GM21515 (cell line): ENCODE data around the gene KLRC2.
"Not testable (repeated sequence)": the region's sequence is repeated elsewhere in the genome, so short reads cannot be mapped to it uniquely, and the experiment has no call there.

ENCODE experiments used
- ATAC-seq: cut with Tn5 transposase; IDR thresholded peaks from one replicate; pipeline ENCODE4 v1.9.1; 2021; ENCODE audit not compliant: unreplicated experiment

Gene KLRC2

DNA sequence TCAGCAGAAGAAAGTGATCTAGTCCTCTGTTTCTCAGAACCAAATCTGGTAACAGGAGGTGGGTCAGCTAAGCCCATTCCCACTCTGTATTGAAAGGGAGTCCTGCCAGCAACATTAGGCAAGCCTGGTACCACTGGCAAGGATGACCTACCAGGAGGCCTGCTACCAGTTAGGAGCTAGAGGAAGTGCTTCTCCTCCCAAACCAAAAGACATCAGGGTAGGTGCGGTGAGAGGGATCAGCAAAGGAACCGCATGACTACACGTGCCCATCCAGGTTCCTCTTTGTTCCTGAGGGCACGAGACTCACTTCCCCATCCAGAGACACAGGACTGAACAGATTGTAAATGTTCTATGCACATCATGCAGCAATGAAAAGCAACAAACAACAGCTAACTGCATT is 29.1 kb downstream of the KLRC2 start:
- ATAC-seq: no peak

DNA sequence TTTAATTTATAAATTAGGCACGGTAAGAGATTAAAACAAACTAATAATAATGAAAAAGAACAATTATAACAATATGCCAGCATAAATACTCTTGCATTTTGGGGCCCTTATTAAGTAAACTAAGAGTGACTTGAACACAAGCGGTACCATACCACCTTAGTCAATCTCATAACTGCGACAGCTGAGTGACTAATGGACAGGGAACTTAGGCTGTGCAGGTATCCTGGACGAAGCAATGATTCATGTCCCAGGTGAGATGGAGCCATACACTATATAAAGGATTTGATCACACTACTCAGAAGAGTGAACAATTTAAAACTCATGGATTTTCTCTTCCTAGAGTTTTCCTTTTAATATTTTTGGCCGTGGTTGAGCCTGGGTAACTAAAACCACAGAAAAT is 30.5 kb downstream of the KLRC2 start:
- ATAC-seq: no peak

DNA sequence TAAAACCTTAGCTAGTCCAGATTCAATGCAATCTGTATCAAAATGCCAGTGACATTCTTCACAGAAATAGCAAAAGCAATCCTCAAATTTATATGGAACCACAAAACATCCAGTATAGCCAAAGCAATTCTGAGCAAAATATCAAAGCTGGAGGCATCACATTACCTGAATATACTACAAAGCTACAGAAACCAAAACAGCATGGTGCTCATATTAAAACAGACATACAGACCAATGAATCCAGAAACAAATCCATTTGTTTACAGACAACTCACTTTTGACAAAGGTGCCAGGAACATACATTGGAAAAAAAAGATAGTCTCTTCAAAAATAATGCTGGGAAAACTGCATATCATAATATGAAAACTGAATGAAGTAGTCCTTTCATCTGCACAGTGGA is 31.0 kb downstream of the KLRC2 start:
- no peak for ATAC-seq

DNA sequence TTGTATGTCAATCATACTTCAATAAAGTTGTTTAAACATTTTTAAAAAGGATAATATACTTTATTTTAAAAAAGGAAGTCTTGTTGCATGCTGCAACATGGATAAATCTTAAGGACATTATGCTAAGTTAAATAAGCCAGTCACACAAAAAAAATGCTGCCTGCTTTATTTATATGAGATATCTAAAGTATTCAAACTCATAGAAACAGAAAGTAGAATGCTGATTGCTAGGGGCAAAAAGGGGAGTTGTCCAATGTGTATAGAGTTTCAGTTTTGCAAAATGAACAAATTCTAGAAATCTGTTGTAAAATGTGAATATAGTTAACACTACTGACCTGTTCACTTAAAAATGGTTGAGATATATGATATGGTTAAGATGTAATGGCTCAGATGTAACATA is 35.0 kb downstream of the KLRC2 start:
- no peak for ATAC-seq

DNA sequence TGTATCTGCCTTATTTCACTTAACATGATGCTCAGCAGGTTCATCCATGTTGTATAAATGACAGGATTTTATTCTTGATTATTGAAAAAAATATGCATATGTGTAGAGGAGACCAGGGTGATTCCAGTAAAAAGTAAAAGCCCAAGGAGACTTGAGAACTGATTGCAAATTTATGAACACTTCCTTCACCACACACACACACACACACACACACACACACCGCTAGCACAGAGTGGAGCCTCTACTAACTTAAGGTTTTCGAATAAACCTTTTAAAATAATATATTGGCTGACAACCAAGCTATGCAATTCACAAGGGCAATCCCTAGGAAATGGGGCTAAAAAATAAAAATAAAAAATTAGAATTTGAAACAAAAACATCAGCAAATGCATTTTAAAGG is 37.6 kb downstream of the KLRC2 start:
- ATAC-seq: no peak

DNA sequence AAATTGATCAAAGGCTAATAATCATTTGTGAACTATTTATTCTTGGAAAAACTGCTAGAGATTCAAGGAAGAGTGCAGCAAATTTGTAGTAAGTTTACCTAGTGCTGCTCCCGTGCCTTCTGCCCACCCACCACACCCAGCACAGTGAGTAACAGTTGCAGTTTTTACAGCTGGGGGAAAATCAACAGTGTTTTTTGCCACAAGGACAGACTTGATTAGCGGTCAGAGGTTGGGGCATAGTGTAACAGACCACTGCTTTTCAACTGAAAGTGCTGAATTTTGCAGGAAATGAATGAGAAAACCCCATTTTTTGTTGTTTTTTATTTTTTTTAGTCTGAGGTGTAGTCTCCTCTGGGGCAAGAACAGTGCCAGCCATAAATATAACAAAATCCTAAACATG is 38.5 kb downstream of the KLRC2 start:
- ATAC-seq: no peak

DNA sequence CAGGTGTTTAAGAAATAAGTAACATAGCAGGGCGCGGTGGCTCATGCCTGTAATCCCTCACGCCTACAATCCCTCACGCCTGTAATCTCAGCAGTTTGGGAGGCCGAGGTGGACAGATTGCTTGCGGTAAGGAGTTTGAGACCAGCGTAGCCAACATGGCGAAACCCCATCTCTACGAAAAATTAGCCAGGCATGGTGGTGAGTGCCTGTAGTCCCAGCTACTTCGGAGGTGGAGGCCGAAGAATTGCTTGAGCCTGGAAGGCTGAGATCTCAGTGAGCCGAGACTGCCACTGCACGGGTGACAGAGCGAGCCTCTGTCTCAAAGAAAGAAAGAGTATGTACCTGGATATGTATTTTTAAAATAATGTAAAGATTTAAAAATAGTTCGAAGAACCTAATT is 39.6 kb downstream of the KLRC2 start:
- ATAC-seq: not testable (repeated sequence)

DNA sequence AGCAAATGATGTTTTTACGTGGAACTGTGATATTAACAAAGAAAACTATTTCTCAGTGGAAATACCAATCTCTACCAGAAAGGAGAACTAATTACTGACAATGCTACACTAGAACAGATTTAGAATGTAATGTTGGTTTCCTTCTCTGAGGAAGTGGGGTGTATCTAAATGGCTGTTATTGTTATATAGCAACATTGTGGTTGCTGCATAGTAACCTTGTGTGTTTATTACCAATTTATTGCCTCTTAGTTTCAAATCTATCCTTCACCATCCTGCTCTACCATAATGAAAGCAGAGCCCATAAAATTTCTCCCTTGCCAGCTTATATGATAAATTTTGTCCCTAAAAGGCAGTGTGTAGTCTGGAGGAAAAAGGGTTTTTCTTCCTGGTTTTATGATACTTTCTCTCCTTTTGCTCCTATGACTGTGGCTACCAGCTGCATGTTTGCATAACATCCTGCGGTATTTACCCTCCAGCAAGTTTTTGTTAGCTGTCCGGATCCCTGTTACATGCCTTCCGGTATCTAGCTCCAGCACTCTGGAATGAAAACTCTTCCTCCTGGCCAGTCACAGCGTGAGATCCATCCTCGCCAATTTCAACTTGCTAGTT is 40.3 kb downstream of the KLRC2 start:
- ATAC-seq: peak; percentile 68

DNA sequence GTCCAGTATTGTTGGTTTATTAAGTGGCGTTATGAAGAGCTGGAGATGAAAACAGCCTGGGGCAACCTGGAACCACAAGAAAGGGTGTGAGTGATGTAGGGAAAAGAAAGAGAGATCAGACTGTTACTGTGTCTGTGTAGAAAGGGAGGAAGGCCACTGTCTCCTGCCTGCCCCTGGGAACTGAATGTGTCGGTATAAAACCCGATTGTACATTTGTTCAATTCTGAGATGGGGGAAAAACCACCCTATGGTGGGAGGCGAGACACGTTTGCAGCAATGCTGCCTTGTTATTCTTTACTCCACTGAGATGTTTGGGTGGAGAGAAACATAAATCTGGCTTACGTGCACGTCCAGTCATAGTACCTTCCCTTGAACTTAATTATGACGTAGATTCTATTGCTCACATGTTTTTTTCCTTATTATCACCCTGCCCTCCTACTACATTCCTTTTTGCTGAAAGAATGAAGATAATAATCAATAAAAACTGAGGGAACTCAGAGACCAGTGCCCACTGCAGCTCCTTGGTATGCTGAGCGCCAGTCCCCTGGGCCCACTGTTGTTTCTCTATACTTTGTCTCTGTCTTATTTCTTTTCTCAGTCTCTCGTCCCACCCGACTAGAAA is 41.2 kb downstream of the KLRC2 start:
- not testable (repeated sequence) for ATAC-seq

DNA sequence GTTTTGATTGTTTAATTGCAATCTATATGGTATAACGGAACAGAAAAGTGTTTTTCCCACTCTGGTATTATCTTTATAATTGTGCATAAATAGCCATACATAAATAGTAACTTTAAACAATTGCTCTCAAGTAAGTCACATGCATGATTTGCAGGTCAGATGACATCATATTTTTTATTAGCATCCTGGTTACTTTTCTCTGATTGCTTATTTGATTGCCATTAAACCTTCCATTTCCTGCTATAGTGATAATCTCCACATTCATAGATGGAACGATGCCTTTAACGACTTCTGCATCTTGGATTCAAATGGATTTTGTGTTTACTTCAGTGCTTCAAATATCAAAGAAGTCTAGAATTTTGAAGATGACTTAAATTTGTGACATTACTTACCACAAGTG is 42.5 kb downstream of the KLRC2 start:
- ATAC-seq: no peak

DNA sequence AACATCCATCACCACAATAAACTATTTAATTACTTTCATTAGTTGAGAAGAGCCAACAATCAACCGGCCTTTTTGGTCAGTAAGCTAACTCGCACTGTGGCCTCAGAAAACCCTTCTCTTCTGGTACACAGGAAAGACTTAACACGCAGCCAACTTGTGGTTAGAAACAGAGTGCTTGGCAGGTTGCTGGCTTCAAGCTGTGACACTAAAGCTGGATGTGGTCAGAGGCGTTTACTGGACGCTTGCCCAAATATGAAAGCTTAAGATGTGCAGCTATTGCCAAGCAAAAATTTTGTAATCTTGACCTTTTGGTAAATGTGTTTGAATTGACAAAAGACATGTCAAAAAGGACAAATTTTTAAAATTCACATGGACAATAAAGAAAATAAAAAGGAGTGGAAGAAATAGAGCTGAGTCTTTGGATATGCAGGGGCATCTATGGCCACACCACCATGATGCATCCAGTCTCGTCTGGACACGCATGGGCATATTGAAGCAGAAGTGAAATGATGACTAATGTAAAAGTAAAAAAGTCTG is 43.3 kb downstream of the KLRC2 start:
- peak; percentile 53 for ATAC-seq

DNA sequence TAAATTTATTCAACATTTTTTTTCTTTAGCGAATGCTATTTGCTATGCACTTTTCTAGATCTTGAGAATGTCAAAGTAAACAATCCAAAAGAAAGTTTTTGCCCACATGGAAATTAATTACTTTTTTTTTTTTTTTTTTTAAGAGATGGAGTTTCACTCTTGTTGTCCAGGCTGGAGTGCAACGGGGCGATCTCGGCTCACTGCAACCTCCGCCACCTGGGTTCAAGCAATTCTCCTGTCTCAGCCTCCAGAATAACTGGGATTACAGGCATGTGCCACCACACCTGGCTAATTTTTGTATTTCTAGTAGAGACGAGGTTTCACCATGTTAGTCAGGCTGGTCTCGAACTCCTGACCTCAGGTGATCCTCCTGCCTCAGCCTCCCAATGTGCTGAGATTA is 44.8 kb downstream of the KLRC2 start:
- ATAC-seq: not testable (repeated sequence)

DNA sequence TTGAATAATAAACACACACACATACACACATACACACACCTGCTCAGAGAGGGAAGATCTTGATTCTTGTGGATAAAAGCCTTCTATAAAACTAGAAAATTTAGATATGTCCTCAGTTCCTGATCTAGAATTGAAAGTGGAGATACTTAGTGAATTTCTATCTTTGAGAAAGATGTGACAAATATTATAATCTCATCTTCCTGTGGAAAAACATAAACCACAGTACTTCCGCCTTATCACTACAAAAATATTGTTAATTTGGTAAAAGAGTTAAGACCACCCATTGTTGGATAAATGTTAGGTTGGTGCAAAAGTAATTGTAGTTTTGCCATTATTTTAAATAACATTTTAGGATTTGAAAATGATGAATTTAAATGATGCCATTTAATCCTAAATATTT is 45.9 kb downstream of the KLRC2 start, which contains the start of gene KLRK1:
TSS of gene KLRK1 (minus strand) at position 138 of the 400 bp plus-strand sequence. CDS start 1,231 bp downstream, outside the sequence.
- no peak for ATAC-seq

DNA sequence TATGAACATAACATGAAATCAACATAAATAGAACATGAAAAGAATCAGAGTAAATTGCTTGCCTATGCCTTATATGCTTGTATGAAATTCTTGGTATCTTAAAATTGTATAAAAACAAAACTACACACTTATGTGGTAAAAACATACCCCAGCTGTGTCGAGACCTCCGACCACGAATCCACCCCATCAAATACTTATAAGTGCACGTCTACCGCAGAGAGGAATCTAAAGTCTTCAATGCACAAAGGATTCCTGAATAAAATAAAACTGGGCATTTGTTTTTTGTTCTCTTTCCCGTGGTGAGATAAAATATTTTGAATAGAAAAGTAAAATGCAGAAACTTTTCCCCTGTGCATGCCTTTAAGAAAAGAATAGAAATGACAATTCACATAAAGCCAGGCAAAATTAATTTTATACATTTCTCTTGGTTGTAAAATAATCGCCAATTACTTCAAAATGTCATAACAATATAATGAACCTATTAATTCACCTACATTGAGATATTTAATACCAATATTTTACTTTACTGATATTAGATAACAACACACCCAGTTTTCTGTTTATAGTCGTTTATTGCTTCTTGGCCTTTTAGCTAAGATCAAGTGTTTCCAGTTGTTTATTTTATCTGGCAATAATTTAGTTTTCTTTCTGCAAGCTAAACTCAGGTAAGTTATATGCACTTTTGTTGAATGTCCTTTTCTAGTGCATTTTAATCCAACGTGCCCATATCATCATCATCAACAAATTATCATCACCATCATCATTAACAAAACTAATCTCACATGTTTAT is 47.0 kb downstream of the KLRC2 start:
- no peak for ATAC-seq

DNA sequence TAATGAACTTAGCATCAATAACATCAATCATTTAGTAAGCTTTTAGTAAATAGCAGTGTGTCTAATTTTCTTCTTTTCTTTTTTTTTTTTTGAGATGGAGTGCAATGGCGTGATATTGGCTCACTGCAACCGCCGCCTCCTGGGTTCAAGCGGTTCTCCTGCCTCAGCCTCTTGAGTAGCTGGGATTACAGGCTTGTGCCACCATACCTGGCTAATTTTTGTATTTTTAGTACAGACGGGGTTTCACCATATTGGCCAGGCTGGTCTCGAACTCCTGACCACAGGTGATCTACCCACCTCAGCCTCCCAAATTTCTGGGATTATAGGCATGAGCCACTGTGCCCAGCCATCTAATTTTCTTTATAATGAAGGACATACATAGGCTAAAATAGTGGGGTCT is 48.3 kb downstream of the KLRC2 start:
- not testable (repeated sequence) for ATAC-seq

DNA sequence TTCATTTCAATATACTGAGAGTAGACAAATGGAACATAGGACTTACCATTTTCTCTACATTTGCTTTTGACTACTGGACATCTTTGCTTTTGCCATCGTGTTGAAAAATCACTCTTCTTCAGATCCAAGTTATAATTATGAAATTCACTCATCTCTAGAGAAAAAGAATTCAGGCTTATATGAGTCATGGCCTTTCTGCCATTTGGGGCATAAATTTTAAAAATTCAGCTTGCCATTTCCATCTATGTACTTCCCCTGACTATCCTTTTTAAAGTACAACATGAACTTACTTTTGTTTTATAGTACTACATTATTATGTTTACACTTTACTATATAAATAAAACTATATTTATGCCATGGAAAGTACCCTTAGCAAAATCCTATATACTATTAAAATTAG is 49.0 kb downstream of the KLRC2 start:
- ATAC-seq: no peak

DNA sequence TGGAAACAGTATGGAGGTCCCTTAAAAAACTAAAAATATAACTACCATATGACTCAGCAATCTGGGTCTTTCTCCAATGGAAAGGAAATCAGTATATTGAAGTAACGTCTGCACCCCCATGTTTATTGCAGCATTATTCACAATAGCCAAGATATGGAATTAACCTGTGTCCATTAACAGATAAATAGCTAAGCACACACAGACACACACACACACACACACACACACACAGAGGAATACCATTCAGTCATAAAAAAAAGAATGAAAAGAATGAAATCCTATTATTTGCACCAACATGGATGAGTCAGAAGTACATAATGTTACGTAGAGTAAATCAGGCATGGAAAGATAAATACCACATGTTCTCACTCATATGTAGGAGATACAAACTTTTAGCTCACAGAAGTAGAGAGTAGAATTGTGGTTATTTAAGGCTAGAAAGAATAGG is 50.6 kb downstream of the KLRC2 start:
- ATAC-seq: no peak

DNA sequence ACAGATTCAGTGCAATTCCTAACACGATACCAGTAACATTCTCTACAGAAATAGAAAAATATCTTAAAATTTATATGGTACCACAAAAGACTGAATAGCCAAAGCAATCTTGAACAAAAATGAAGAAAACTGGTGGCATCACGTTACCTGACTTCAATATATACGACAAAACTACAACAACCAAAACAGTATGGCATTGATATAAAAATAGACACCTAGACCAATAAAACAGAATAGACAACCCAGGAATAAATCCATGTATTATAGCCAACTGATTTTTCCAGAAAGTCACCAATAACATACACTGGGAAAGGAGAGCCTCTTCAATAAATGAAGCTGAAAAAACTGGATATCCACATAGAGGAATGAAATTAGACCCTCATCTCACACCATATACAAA is 51.6 kb downstream of the KLRC2 start:
- ATAC-seq: no peak

DNA sequence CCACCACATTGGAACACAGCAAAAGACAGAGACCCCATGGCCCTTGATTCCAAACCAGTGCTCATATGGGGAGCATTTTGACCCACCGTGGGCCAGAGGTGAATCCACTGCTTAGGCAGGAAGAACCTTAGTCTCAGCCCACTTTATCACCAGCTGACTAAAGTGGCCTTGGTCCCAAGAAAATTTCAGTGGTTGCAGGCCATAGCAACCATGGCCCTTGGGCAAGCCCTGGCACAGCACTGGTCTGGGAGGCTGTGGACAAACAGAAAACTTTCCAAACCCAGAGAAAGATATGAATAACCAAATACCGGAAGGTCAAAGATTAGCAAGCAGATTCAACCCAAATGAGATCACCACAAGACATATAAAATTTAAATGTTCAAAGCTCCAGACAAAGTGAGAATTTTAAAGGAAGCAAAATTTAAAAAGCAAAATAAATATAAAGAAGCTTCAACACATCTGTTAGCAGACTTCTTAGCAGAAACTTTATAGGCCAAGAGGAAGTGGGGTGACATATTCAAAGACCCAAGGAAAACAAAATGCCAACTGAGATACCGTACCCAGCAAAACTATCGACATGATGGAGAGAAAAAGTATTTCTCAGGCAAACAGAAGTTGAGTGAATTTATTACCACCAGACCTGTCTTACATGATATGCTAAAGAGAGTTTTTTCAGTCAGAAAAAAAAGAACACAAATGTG is 53.7 kb downstream of the KLRC2 start:
- ATAC-seq: no peak
